ENCODE results near the gene LYVE1.

LYVE1 gene

DNA sequence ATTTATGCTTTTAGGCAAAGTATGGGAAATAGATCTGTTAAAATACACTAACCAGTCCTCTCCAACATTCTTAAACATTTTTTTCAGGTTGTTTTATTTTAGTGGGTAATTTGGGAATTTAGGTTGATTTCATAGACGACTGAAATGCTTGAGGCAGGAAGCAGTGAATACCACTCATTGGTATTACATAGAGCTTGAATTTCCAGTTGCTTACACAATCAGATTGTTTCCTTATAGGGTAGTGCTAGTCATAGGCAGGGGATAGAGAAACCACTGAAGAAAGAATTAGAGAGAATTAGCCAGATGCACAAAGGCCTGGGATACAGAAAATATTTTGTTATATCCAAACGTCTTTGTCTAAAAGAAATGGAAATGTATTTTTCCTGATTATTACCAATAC is 23.9 kb upstream of the LYVE1 start:
- Histone ChIP-seq H3K36me3 (ENCODE audit: control insufficient read depth in 2 of 2, insufficient read depth in 2 of 2, low read length in 2 of 2) (peaks cover 29 to 35% of the 10 kb centered on the region in 2 donors), H3K27ac (ENCODE audit: low read length) (peak overlapping the region; percentile 37)

GRCh38 chr11:10591741-10592140 is 23.3 kb upstream of the LYVE1 start:
- Histone ChIP-seq H3K36me3 (ENCODE audit: control insufficient read depth in 2 of 2, insufficient read depth in 2 of 2, low read length in 2 of 2) (peaks cover 33 to 36% of the 10 kb centered on the region in 2 donors), H3K27ac (ENCODE audit: low read length) (peak overlapping the region; percentile 37), H3K4me1 (ENCODE audit: control insufficient read depth, insufficient read depth, low read length) (peaks cover 19% of the 10 kb centered on the region), H3K27me3 (ENCODE audit: control insufficient read depth in 1 of 2, insufficient read depth in 2 of 2, low read length in 2 of 2) (no peaks in the 10 kb centered on the region), H3K9me3 (ENCODE audit: control insufficient read depth in 2 of 2, low read length in 2 of 2) (no peaks in the 10 kb centered on the region), H3K9ac (ENCODE audit: low read length in 2 of 2) (no peak overlapping the region), H3K4me3 (ENCODE audit: low read length in 2 of 2) (no peak overlapping the region)

More for the DNA sequence above, 23.9 kb upstream of the LYVE1 start:
- H3K4me1 ChIP-seq (ENCODE audit: control insufficient read depth, insufficient read depth, low read length), result peaks cover 13% of the 10 kb centered on the region
- no peaks in the 10 kb centered on the region for H3K27me3 ChIP-seq (ENCODE audit: control insufficient read depth in 1 of 2, insufficient read depth in 2 of 2, low read length in 2 of 2)
- no peaks in the 10 kb centered on the region for H3K9me3 ChIP-seq (ENCODE audit: control insufficient read depth in 2 of 2, low read length in 2 of 2)
- no peak overlapping the region for H3K9ac ChIP-seq (ENCODE audit: low read length in 2 of 2)
- no peak overlapping the region for H3K4me3 ChIP-seq (ENCODE audit: low read length in 2 of 2)

- Histone ChIP-seq H3K4me3 (ENCODE audit: low read length in 2 of 2) (no peak overlapping the region), H3K36me3 (ENCODE audit: control insufficient read depth in 2 of 2, insufficient read depth in 2 of 2, low read length in 2 of 2) (peaks cover 35 to 38% of the 10 kb centered on the region in 2 donors), H3K27ac (ENCODE audit: low read length) (peak overlapping the region; percentile 41), H3K27me3 (ENCODE audit: control insufficient read depth in 1 of 2, insufficient read depth in 2 of 2, low read length in 2 of 2) (no peaks in the 10 kb centered on the region), H3K9ac (ENCODE audit: low read length in 2 of 2) (no peak overlapping the region), H3K9me3 (ENCODE audit: control insufficient read depth in 2 of 2, low read length in 2 of 2) (no peaks in the 10 kb centered on the region), H3K4me1 (ENCODE audit: control insufficient read depth, insufficient read depth, low read length) (peaks cover 26% of the 10 kb centered on the region)
Measured at GRCh38 chr11:10590218-10590915, 21.9 kb upstream of the LYVE1 start.

- Histone ChIP-seq H3K27ac (ENCODE audit: low read length) (no peak overlapping the region), H3K4me3 (ENCODE audit: low read length in 2 of 2) (no peak overlapping the region), H3K36me3 (ENCODE audit: control insufficient read depth in 2 of 2, insufficient read depth in 2 of 2, low read length in 2 of 2) (peaks cover 32 to 38% of the 10 kb centered on the region in 2 donors), H3K9ac (ENCODE audit: low read length in 2 of 2) (no peak overlapping the region), H3K4me1 (ENCODE audit: control insufficient read depth, insufficient read depth, low read length) (peaks cover 29% of the 10 kb centered on the region), H3K9me3 (ENCODE audit: control insufficient read depth in 2 of 2, low read length in 2 of 2) (no peaks in the 10 kb centered on the region), H3K27me3 (ENCODE audit: control insufficient read depth in 1 of 2, insufficient read depth in 2 of 2, low read length in 2 of 2) (no peaks in the 10 kb centered on the region)
Measured at GRCh38 chr11:10588904-10589303, 20.4 kb upstream of the LYVE1 start.

- no peak overlapping the region for H3K27ac ChIP-seq (ENCODE audit: low read length)
- H3K4me1 ChIP-seq (ENCODE audit: control insufficient read depth, insufficient read depth, low read length), result peaks cover 32% of the 10 kb centered on the region
Measured at GRCh38 chr11:10587995-10588394, 19.5 kb upstream of the LYVE1 start.

DNA sequence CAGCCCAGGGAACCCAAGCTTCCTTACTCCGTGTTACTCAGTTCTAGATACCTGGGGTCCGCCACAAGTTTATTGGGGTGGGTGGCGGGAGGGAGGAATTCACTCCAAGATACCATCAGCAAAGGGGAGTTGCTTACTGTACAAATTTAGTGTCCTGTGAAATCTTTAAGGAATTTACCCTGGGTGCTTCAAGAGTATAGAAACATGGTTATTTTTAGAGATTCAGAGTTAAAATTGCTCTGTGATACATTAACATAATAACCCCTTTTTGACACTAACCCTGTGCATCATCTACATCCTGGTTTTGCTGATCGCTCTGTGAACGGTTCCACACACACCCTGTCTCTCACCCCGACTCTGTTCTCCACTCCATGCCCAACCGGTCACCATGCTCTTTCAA is 18.9 kb upstream of the LYVE1 start:
- peaks cover 37 to 40% of the 10 kb centered on the region in 2 donors for H3K36me3 ChIP-seq (ENCODE audit: control insufficient read depth in 2 of 2, insufficient read depth in 2 of 2, low read length in 2 of 2)
- H3K4me3 ChIP-seq (ENCODE audit: low read length in 2 of 2), result no peak overlapping the region
- peak overlapping the region; percentile 49 for H3K27ac ChIP-seq (ENCODE audit: low read length)
- peaks cover 34% of the 10 kb centered on the region for H3K4me1 ChIP-seq (ENCODE audit: control insufficient read depth, insufficient read depth, low read length)
- H3K9ac ChIP-seq (ENCODE audit: low read length in 2 of 2), result no peak overlapping the region
- H3K9me3 ChIP-seq (ENCODE audit: control insufficient read depth in 2 of 2, low read length in 2 of 2), result no peaks in the 10 kb centered on the region
- H3K27me3 ChIP-seq (ENCODE audit: control insufficient read depth in 1 of 2, insufficient read depth in 2 of 2, low read length in 2 of 2), result no peaks in the 10 kb centered on the region

More at GRCh38 chr11:10587995-10588394, 19.5 kb upstream of the LYVE1 start:
- Histone ChIP-seq H3K9me3 (ENCODE audit: control insufficient read depth in 2 of 2, low read length in 2 of 2) (no peaks in the 10 kb centered on the region), H3K36me3 (ENCODE audit: control insufficient read depth in 2 of 2, insufficient read depth in 2 of 2, low read length in 2 of 2) (peaks cover 37 to 38% of the 10 kb centered on the region in 2 donors), H3K4me3 (ENCODE audit: low read length in 2 of 2) (no peak overlapping the region), H3K9ac (ENCODE audit: low read length in 2 of 2) (no peak overlapping the region), H3K27me3 (ENCODE audit: control insufficient read depth in 1 of 2, insufficient read depth in 2 of 2, low read length in 2 of 2) (no peaks in the 10 kb centered on the region)

- no peaks in the 10 kb centered on the region for H3K27me3 ChIP-seq (ENCODE audit: control insufficient read depth in 1 of 2, insufficient read depth in 2 of 2, low read length in 2 of 2)
- H3K4me3 ChIP-seq (ENCODE audit: low read length in 2 of 2), result no peak overlapping the region
- peaks cover 57% of the 10 kb centered on the region for H3K4me1 ChIP-seq (ENCODE audit: control insufficient read depth, insufficient read depth, low read length)
- H3K9me3 ChIP-seq (ENCODE audit: control insufficient read depth in 2 of 2, low read length in 2 of 2), result no peaks in the 10 kb centered on the region
- peaks cover 50% of the 10 kb centered on the region in 2 donors for H3K36me3 ChIP-seq (ENCODE audit: control insufficient read depth in 2 of 2, insufficient read depth in 2 of 2, low read length in 2 of 2)
- H3K27ac ChIP-seq (ENCODE audit: low read length), result peak overlapping the region; percentile 46
- no peak overlapping the region for H3K9ac ChIP-seq (ENCODE audit: low read length in 2 of 2)
Measured at GRCh38 chr11:10584071-10584501, 15.6 kb upstream of the LYVE1 start.

- peaks cover 53 to 55% of the 10 kb centered on the region in 2 donors for H3K36me3 ChIP-seq (ENCODE audit: control insufficient read depth in 2 of 2, insufficient read depth in 2 of 2, low read length in 2 of 2)
- peaks cover 53% of the 10 kb centered on the region for H3K4me1 ChIP-seq (ENCODE audit: control insufficient read depth, insufficient read depth, low read length)
- H3K4me3 ChIP-seq (ENCODE audit: low read length in 2 of 2), result no peak overlapping the region
- no peaks in the 10 kb centered on the region for H3K9me3 ChIP-seq (ENCODE audit: control insufficient read depth in 2 of 2, low read length in 2 of 2)
- no peaks in the 10 kb centered on the region for H3K27me3 ChIP-seq (ENCODE audit: control insufficient read depth in 1 of 2, insufficient read depth in 2 of 2, low read length in 2 of 2)
- H3K9ac ChIP-seq (ENCODE audit: low read length in 2 of 2), result no peak overlapping the region
- peak overlapping the region; percentile 62 for H3K27ac ChIP-seq (ENCODE audit: low read length)
Measured at GRCh38 chr11:10581481-10582019, 13.1 kb upstream of the LYVE1 start.

GRCh38 chr11:10580623-10581022 is 12.2 kb upstream of the LYVE1 start:
- H3K9ac ChIP-seq (ENCODE audit: low read length in 2 of 2), result no peak overlapping the region
- peaks cover 50% of the 10 kb centered on the region for H3K4me1 ChIP-seq (ENCODE audit: control insufficient read depth, insufficient read depth, low read length)
- peak overlapping the region; percentile 62 for H3K27ac ChIP-seq (ENCODE audit: low read length)
- H3K4me3 ChIP-seq (ENCODE audit: low read length in 2 of 2), result no peak overlapping the region
- H3K27me3 ChIP-seq (ENCODE audit: control insufficient read depth in 1 of 2, insufficient read depth in 2 of 2, low read length in 2 of 2), result no peaks in the 10 kb centered on the region
- H3K36me3 ChIP-seq (ENCODE audit: control insufficient read depth in 2 of 2, insufficient read depth in 2 of 2, low read length in 2 of 2), result peaks cover 58 to 64% of the 10 kb centered on the region in 2 donors
- no peaks in the 10 kb centered on the region for H3K9me3 ChIP-seq (ENCODE audit: control insufficient read depth in 2 of 2, low read length in 2 of 2)

GRCh38 chr11:10579700-10580099 is 11.2 kb upstream of the LYVE1 start:
- H3K4me1 ChIP-seq (ENCODE audit: control insufficient read depth, insufficient read depth, low read length), result peaks cover 48% of the 10 kb centered on the region
- H3K27ac ChIP-seq (ENCODE audit: low read length), result peak overlapping the region; percentile 62

GRCh38 chr11:10576035-10576398 is 7.6 kb upstream of the LYVE1 start:
- Histone ChIP-seq H3K27me3 (ENCODE audit: control insufficient read depth in 1 of 2, insufficient read depth in 2 of 2, low read length in 2 of 2) (no peaks in the 10 kb centered on the region), H3K9ac (ENCODE audit: low read length in 2 of 2) (no peak overlapping the region), H3K4me3 (ENCODE audit: low read length in 2 of 2) (no peak overlapping the region), H3K36me3 (ENCODE audit: control insufficient read depth in 2 of 2, insufficient read depth in 2 of 2, low read length in 2 of 2) (peaks cover 57 to 59% of the 10 kb centered on the region in 2 donors), H3K4me1 (ENCODE audit: control insufficient read depth, insufficient read depth, low read length) (peaks cover 33% of the 10 kb centered on the region), H3K27ac (ENCODE audit: low read length) (no peak overlapping the region), H3K9me3 (ENCODE audit: control insufficient read depth in 2 of 2, low read length in 2 of 2) (no peaks in the 10 kb centered on the region)

More at GRCh38 chr11:10579700-10580099, 11.2 kb upstream of the LYVE1 start:
- no peaks in the 10 kb centered on the region for H3K9me3 ChIP-seq (ENCODE audit: control insufficient read depth in 2 of 2, low read length in 2 of 2)
- no peak overlapping the region for H3K4me3 ChIP-seq (ENCODE audit: low read length in 2 of 2)
- no peak overlapping the region for H3K9ac ChIP-seq (ENCODE audit: low read length in 2 of 2)
- peaks cover 63 to 70% of the 10 kb centered on the region in 2 donors for H3K36me3 ChIP-seq (ENCODE audit: control insufficient read depth in 2 of 2, insufficient read depth in 2 of 2, low read length in 2 of 2)
- no peaks in the 10 kb centered on the region for H3K27me3 ChIP-seq (ENCODE audit: control insufficient read depth in 1 of 2, insufficient read depth in 2 of 2, low read length in 2 of 2)

All from stomach smooth muscle (tissue), 2 donors.